ENCODE results near the gene THSD4.

Gene THSD4

DNA sequence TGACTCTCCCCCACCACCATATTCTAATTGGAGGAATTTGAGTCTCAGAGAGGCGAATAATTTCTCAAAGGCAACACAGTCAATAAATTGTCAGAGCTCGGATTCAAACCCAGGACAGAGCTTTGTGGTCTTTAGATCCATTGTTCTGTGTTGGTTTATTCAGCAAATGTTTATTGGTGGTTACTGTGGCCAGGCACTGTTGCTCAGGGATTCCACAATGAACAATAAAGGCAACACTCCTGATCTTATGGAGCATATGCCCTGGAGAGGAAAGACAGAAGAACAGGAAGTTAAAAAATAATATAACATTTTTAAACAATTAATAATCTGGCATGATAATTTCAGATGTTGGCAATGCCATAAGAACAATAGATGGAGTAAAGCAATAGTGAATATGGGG, 403.4 kb downstream of the THSD4 start:
- DNase-seq: no peak

DNA sequence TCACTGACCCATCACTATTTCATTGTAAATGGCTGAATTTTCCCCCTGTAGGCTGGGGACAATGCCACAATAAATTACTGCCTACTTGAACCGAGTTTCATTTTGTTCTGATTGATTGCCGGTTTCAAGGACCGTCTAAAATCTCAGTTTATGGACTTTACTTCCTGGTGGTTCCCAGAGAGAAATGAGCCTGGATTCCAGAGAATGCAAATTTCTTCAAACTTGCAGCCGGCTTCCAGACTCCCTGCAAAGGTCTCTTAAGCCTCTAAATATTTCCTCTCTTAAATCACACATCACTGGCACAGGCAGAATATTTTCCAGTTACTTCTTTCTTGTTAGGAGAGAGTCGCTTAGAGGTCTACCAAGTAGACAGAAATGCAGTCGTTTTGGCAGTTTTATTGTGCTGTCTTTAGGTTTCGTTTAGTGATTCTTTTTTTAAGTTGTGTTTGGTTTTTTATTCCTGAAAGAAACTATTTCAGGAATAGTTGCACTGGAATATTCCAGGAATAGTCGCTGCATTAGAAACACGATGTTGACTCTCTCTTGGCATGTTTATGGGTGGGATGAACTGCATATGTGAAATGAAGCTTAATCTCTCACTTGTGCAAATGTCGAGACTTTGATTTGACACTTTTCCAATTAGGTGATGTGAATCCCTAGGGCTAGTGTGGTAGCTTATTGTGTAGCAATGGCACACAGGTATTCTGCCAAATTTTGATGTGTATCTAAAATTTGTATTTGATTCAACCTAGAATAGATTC, 411.0 kb downstream of the THSD4 start:
- peak in 2 of 3 experiments; percentile 26 to 37 for DNase-seq

GRCh38 chr15:71529361-71529760, 414.1 kb downstream of the THSD4 start:
- DNase-seq: peak in 1 of 3 experiments; percentile 54

DNA sequence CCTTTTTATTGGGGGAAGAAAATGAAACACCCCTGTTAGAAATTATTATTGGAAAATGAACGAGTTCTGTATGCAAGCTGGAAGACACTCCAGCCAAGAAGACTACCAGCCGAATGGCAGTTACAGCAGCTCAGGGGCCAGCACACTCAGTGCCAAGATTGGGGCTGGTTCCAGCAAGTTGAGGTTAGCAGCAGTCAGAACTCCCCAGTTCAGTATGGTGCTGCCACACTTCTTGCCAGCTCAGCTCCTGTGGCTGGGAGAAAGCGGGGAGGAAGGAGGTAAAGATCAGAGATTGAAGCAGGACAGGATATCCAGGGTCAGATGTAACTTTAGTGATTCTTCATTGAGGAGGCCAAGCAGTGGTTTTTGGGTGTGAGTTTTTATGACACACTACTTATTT, 414.8 kb downstream of the THSD4 start:
- DNase-seq: no peak

- DNase-seq: peak; percentile 20 to 48 (median 47)
Observed at GRCh38 chr15:71532994-71533393, 417.7 kb downstream of the THSD4 start.

- peak in 1 of 3 experiments; percentile 25 for DNase-seq
Observed at GRCh38 chr15:71538181-71538580, 422.9 kb downstream of the THSD4 start.

DNA sequence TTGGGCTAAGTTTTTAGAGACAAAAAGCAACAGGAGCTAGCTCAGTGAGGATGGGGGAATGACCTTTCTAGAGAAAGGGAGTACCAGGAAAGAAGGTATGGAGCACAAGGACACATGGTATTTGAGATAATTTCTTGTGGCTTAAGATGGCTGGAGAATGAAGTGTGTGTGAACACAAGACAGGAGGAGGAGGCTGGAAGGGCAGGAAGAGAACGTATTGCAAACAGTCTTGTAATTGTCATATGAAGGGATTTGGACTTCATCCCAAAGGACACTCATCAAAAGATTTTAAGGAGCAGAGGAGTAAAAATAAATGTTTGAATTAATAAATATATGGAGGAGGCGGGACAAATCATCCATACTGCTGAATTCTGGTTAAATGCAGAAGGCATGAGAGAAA, 426.5 kb downstream of the THSD4 start:
- DNase-seq: no peak

GRCh38 chr15:71542836-71543235, 427.6 kb downstream of the THSD4 start:
- DNase-seq: no peak

GRCh38 chr15:71543413-71543812, 428.1 kb downstream of the THSD4 start:
- no peak for DNase-seq

GRCh38 chr15:71545223-71545760, 430.0 kb downstream of the THSD4 start:
- no peak for DNase-seq

DNA sequence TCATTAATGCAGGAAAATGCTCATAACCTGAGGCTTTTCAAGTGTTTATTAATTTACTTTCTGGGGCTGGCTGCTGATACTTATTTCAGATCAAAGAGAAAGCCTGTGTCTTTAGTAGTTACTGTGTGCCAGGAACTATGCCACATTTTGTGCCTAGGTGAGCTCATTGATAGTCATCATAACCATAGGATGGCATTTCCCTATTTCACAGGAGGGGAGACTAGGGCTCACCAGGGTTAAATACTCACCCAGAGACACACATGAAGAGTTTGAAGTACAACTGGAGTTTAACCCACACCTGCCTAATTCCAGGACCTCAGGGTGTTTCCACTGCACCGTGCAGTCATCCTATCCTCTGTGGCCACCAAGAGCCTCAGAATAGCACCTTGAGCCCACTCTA, 430.7 kb downstream of the THSD4 start:
- no peak for DNase-seq

DNA sequence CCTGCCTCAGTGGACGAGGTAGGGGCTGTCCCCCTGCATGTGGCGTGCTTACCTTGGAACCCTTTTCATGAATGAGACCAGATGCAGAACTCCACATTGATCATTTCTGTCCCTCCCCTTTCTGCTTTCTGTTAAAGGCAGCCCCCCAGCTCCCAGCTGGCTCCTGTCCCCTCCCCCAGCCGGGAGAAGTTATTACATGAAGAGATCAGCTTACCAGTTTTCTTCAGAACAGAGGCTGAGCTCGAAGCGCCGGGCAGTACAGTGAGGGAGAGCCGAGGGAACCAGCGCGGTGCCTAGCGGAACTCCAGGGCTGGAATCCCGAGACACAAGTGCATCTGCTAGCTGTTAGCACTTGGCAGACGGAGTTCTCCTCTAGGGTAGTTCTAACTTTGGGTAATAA, 431.7 kb downstream of the THSD4 start:
- peak in 1 of 3 experiments; percentile 14 for DNase-seq

- peak in 2 of 3 experiments; percentile 16 to 18 for DNase-seq
Observed at GRCh38 chr15:71548401-71548807, 433.1 kb downstream of the THSD4 start.

DNA sequence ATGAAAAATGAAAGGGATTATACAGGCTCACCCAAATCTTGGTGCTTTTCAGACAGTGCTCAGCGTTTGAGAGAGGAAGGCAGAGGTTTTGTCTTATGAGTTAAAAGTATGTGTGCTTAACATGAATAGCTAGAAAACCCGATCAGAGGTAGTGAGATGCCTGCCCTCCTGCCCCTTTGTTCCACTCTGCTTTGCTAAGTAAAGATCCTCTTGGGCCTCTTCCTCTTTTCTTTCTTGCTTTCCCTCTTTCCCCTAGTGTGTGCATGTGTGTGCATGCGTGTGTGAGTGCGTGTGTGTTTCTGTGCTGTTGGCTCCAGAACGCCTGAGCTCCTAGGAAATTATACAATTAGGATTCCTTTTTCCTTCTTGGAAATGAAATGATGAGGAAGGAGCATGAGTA, 433.8 kb downstream of the THSD4 start:
- DNase-seq: no peak

- DNase-seq: no peak
Observed at GRCh38 chr15:71549697-71550096, 434.4 kb downstream of the THSD4 start.

DNA sequence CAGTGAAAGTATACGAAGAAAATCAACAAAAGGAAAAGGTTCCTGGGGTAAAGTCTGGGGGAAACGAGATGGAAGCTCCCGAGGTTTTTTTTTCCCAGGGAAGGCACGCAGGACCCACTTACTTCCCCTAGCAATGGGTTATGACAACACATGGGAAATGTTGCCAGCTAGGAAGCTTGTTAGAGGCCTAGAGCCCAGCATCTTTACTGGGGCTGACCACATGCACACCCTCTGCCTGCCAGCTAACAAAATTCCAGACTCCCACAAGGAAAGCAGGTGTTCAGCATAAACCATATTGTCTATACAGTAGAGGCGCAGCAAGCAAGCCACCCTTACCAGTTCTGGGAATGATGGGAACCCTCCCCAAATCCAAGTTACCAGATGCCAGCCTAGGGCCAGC, 436.3 kb downstream of the THSD4 start:
- no peak for DNase-seq

GRCh38 chr15:71559098-71559497, 443.8 kb downstream of the THSD4 start:
- DNase-seq: no peak

GRCh38 chr15:71559616-71560015, 444.3 kb downstream of the THSD4 start:
- no peak for DNase-seq

GRCh38 chr15:71562251-71562650, 447.0 kb downstream of the THSD4 start:
- DNase-seq: no peak

DNA sequence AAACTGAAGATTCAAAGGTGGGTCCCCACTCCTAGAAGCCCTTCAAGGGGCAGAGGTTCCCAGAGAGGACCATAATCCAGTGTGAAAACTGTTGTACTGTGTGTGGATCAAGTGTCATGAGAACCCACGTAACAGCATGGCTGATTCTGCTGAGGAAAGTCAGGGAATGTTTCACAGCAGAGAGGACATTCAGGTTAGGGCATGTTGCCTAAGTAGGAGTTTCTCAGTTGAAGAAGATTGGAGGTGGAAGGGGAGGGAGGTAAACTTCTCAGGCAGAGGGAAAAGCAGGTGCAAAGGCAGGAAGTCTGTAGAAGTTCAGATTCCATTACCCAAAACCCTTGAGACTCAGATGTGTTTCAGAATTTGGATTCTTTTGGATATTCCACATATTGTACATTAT, 448.9 kb downstream of the THSD4 start:
- no peak for DNase-seq

DNA sequence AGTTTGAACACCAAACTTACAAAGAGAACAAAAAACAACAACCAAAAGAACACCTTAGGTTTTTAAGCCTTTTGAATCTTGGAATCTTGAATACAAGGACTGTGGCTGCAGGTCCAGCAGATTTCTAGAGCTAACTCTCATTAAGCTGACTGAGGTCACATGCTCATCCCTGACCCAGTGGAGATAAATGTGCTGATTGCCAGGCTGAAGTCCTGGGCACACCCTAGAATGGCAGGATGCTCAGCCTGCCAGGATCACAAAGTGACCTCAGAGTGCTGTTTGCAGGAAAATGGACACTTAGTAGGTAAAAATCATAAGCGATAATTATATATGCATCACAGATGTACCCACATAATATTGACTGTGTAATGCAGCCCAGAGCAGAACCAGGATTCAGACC, 449.7 kb downstream of the THSD4 start:
- DNase-seq: no peak

DNA sequence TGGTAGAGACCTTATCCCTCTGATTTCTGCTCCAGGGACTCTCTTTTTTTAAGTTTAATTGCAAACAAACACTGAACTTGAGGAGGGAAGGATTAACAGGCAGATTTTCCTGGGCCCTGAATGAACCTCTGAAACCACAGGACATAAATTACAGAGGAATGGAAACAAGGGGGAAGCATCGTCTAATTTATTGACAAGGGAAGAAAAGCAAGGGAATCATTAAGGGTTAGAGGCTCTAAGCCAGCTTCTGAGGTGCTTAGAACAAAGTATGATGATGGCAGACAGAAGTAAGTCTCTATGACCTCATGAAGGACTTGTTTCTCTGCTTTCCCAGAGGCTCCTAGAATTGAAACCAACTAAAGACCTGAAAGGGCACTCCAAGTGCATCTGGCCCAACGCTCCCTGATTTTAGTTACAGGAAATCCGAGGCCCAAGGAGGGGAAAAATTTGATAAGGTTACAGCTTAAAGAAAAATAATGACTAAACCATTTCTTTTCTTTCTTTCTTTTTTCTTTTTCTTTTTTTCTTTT, 450.4 kb downstream of the THSD4 start:
- DNase-seq: peak in 1 of 3 experiments; percentile 51

DNA sequence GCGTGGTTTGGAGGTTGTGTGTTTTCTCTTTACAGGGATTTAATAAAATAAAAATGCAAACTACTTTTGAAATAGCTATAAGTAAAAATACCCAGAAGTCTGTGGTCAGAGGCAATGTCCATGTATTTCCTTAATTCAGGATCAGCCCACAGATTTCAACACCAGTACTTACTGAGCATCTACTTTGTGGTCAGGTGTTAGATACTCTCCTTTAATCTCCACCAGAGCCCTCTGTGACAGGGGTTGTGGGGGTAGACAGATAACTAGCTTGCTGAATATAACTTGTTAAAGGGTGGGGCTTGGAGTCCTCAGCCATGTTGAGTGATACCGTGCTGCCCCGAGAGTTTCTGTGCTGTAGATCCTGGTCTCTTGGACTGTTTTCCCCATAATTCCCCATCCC, 451.0 kb downstream of the THSD4 start:
- no peak for DNase-seq

- DNase-seq: no peak
Observed at GRCh38 chr15:71567173-71567572, 451.9 kb downstream of the THSD4 start.

GRCh38 chr15:71568227-71568626, 453.0 kb downstream of the THSD4 start:
- DNase-seq: no peak
